ENCODE data around the gene CCDC192. TPM values are rescaled to one million over a fixed set of nuclear protein-coding genes. Genes with fewer than 3 reads are reported as not detected.
A peak's percentile ranks its signal among the peaks of the same experiment; 100 is the strongest.

The CCDC192 gene
- total and polyA plus RNA-seq, 8 donors: 0.81 to 1.6 (median 1.2) TPM; not detected in 2

DNA sequence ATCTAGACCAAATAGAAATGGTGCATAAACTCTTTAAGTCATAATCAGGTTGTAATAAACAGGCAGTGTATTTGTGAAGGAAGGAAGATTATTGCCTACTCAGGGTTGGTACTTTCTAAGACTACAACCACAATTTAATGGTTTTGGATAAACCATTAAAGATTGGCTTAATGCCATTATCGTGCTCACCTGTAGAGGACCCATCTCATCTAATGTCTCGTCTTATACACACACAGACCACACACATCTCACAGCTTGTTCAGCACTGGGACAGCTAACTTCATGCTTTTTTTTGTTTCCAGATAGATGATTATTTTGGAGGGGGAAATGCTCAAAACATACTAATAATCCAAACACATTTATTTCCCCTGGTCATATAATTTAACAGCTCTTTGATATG lies 204.7 kb downstream of the CCDC192 start:
- TF ChIP-seq, protein P1, sequence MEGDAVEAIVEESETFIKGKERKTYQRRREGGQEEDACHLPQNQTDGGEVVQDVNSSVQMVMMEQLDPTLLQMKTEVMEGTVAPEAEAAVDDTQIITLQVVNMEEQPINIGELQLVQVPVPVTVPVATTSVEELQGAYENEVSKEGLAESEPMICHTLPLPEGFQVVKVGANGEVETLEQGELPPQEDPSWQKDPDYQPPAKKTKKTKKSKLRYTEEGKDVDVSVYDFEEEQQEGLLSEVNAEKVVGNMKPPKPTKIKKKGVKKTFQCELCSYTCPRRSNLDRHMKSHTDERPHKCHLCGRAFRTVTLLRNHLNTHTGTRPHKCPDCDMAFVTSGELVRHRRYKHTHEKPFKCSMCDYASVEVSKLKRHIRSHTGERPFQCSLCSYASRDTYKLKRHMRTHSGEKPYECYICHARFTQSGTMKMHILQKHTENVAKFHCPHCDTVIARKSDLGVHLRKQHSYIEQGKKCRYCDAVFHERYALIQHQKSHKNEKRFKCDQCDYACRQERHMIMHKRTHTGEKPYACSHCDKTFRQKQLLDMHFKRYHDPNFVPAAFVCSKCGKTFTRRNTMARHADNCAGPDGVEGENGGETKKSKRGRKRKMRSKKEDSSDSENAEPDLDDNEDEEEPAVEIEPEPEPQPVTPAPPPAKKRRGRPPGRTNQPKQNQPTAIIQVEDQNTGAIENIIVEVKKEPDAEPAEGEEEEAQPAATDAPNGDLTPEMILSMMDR (IDR thresholded peaks at IDR 0.05): no peak
- no peak overlapping the region for H3K4me3 ChIP-seq
- DNase-seq: no peak
- no peak overlapping the region for H3K27ac ChIP-seq
- intact Hi-C loops (cut with DNase I): no loop called here
- ATAC-seq: no peak
- H3K9me3 ChIP-seq: no peaks in the 10 kb centered on the region
- H3K27me3 ChIP-seq: no peaks in the 10 kb centered on the region
- no peaks in the 10 kb centered on the region for H3K36me3 ChIP-seq
- no peaks in the 10 kb centered on the region for H3K4me1 ChIP-seq

DNA sequence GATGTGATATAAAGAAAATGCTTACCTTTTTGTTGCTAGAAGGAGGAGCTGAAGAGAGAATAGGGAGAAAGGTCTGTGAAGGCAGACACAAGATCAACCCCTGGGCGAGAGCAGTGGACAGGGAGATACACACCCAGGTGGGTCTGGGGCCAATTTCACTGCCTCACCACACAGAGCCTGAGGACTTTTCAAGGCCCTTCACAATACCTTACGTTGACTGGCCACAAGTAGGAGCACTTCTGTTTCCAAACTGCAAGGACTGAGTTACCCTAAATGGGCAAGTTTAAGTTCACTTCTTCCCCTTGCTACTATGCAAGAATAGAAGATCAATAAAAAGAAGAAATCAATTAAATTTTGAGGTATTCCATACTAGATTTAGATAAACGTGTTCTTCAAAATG lies 205.9 kb downstream of the CCDC192 start:
- no peaks in the 10 kb centered on the region for H3K9me3 ChIP-seq
- intact Hi-C loops (cut with DNase I): no loop called here

DNA sequence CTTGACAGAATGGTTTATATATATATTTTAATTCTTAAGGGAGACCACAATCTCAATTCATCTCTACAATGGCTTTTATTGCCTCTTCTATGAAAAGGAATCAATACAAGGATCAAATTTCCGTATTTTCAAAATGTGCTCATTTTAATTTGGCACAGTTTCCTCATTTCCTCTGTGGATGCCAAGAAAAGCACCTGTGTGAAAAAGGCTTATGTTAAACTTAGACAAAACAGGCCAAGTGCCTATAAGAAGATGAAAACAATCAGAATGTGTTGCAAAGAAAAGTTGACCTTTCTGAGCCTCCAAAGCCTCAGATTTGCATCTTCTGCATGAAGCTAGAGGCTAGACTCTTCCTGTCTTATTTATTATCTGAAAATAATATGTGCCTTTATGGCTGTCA lies 206.6 kb downstream of the CCDC192 start:
- intact Hi-C loops (cut with DNase I): no loop called here

More for the DNA sequence above, 205.9 kb downstream of the CCDC192 start:
- H3K4me3 ChIP-seq: no peak overlapping the region
- no peaks in the 10 kb centered on the region for H3K36me3 ChIP-seq
- H3K4me1 ChIP-seq: no peaks in the 10 kb centered on the region
- H3K27me3 ChIP-seq: no peaks in the 10 kb centered on the region
- no peak overlapping the region for H3K27ac ChIP-seq
- ATAC-seq: peak; percentile 94
- TF ChIP-seq, protein P1 (IDR thresholded peaks at IDR 0.05): peak; percentile 35 to 38
- no peak for DNase-seq

DNA sequence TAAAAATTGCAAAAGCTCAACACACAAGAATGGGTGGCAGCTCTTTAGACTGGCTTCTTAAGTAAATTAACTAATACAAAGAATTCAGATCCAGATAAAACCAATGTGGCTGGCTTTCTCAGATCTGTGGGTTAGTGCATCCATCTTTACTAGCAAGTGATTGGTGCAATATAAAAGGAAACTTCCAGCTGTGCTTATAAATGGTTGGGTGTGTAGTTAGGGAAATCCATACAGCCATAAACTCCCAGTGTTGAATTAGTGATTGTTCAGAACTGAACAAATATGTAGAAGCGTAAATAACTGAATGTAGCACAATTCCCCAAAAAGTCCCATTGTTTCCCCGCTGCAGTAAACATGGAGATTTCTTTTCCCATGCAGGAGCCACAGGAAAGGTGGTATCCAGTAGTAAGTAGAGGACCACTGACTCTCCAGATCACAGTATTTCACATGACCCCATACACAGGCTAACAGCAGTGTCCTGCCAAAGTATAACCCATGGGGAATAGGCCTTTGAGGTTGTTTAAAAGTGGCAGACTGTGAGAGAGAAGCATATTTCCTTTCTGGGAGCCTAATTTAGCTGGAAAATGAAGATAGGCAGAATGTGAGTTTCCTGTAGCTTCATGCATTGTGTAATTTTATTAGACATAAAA lies 207.2 kb downstream of the CCDC192 start:
- TF ChIP-seq, protein P1 (IDR thresholded peaks at IDR 0.05): no peak
- Histone ChIP-seq H3K4me3 (no peak overlapping the region), H3K4me1 (no peaks in the 10 kb centered on the region), H3K36me3 (no peaks in the 10 kb centered on the region), H3K27ac (no peak overlapping the region), H3K27me3 (no peaks in the 10 kb centered on the region), H3K9me3 (no peaks in the 10 kb centered on the region)
- intact Hi-C loops (cut with DNase I): no loop called here
- DNase-seq (no peak), ATAC-seq (no peak)

More for the DNA sequence above, 206.6 kb downstream of the CCDC192 start:
- Histone ChIP-seq H3K27ac (no peak overlapping the region), H3K4me3 (no peak overlapping the region), H3K27me3 (no peaks in the 10 kb centered on the region), H3K36me3 (no peaks in the 10 kb centered on the region), H3K9me3 (no peaks in the 10 kb centered on the region), H3K4me1 (no peaks in the 10 kb centered on the region)
- no peak for DNase-seq
- TF ChIP-seq, protein P1 (IDR thresholded peaks at IDR 0.05): no peak
- ATAC-seq: no peak

DNA sequence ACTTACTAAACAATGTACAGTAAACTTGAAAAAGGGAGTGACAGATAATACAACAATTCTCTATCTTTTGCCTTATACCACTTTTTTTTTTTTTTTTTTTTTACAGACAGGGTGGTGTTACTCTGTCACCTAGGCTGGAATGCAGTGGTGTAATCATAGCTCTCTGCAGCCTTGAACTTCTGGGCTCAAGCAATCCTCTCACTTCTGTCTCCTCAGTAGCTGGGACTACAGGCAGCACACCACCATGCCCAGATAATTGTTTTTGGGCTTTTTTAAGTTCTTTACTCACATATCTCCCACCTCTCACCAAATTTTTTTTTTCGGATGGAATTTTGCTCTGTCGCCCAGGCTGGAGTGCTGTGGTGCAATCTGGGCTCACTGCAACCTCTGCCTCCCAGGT lies 208.4 kb downstream of the CCDC192 start:
- TF ChIP-seq, protein P1 (IDR thresholded peaks at IDR 0.05): no peak
- intact Hi-C loops (cut with DNase I): no loop called here
- H3K9me3 ChIP-seq: no peaks in the 10 kb centered on the region
- H3K4me1 ChIP-seq: no peaks in the 10 kb centered on the region
- ATAC-seq: no peak
- no peak overlapping the region for H3K4me3 ChIP-seq
- no peak for DNase-seq
- H3K27ac ChIP-seq: no peak overlapping the region
- H3K36me3 ChIP-seq: no peaks in the 10 kb centered on the region
- no peaks in the 10 kb centered on the region for H3K27me3 ChIP-seq

Measured in left lung (tissue), 10 donors.